Stimulated activated CD8-positive, alpha-beta memory T cell treated with anti-CD3 and anti-CD28 coated beads, Interleukin-12 subunit alpha, Interleukin-12 subunit beta, amount 100 ng/mL, for 1 hour (primary cell): ENCODE results near the gene TLK1.
"Not testable (repeated sequence)": the region's sequence is repeated elsewhere in the genome, so short reads cannot be mapped to it uniquely, and the experiment has no call there.

Source experiments
- DNase-seq: peaks from one replicate; pipeline ENCODE4 v3.0.0-alpha.2; 2020; ENCODE audit warnings: low read depth

TLK1 gene

GRCh38 chr2:171142398-171142797 lies 18.3 kb downstream of the TLK1 start:
- DNase-seq = no peak

GRCh38 chr2:171141320-171141719 lies 19.4 kb downstream of the TLK1 start:
- no peak for DNase-seq

GRCh38 chr2:171139860-171140259 lies 20.8 kb downstream of the TLK1 start:
- no peak for DNase-seq

GRCh38 chr2:171136024-171136423 lies 24.7 kb downstream of the TLK1 start:
- no peak for DNase-seq

GRCh38 chr2:171134624-171135230 lies 26.0 kb downstream of the TLK1 start:
- DNase-seq = no peak

- no peak for DNase-seq
These were observed 28.6 kb downstream of the TLK1 start for GRCh38 chr2:171132086-171132485.

- no peak for DNase-seq
These were observed 32.2 kb downstream of the TLK1 start for GRCh38 chr2:171128461-171128860.

- no peak for DNase-seq
These were observed 36.2 kb downstream of the TLK1 start for GRCh38 chr2:171124541-171124940.

- DNase-seq = no peak
These were observed 51.1 kb downstream of the TLK1 start for GRCh38 chr2:171109571-171109970.

- no peak for DNase-seq
These were observed 51.7 kb downstream of the TLK1 start for GRCh38 chr2:171109020-171109419.

- no peak for DNase-seq
These were observed 52.9 kb downstream of the TLK1 start for GRCh38 chr2:171107803-171108202.

GRCh38 chr2:171104379-171104778 lies 56.3 kb downstream of the TLK1 start:
- DNase-seq = no peak

GRCh38 chr2:171102802-171103201 lies 57.9 kb downstream of the TLK1 start:
- DNase-seq = no peak

GRCh38 chr2:171100370-171100769 lies 60.3 kb downstream of the TLK1 start:
- no peak for DNase-seq

GRCh38 chr2:171098607-171099006 lies 62.1 kb downstream of the TLK1 start:
- no peak for DNase-seq

GRCh38 chr2:171095014-171095582 lies 65.6 kb downstream of the TLK1 start:
- no peak for DNase-seq

GRCh38 chr2:171091517-171091916 lies 69.2 kb downstream of the TLK1 start:
- not testable (repeated sequence) for DNase-seq

GRCh38 chr2:171089489-171089888 lies 71.2 kb downstream of the TLK1 start:
- no peak for DNase-seq

- no peak for DNase-seq
These were observed 72.4 kb downstream of the TLK1 start for GRCh38 chr2:171088057-171088834.

GRCh38 chr2:171087547-171087946 lies 73.1 kb downstream of the TLK1 start:
- DNase-seq = no peak

- peak; percentile 33 for DNase-seq
These were observed 74.1 kb downstream of the TLK1 start for GRCh38 chr2:171086352-171087290.

GRCh38 chr2:171084128-171084527 lies 76.6 kb downstream of the TLK1 start:
- no peak for DNase-seq
